TTC549 (cell line): ENCODE data around the gene WWC2.

Experiments
- FAIRE-seq: peaks from 2 replicates; lab custom pipeline; 2012; peaks lifted over from hg19 to GRCh38; lab: Jason Lieb, UNC

Gene WWC2

GRCh38 chr4:183202523-183202922 is 103.5 kb downstream of the WWC2 start:
- FAIRE-seq = no peak

- no peak for FAIRE-seq
Measured at GRCh38 chr4:183204793-183205192, 105.7 kb downstream of the WWC2 start.

GRCh38 chr4:183205193-183205592 is 106.1 kb downstream of the WWC2 start:
- FAIRE-seq = no peak

GRCh38 chr4:183205709-183206108 is 106.7 kb downstream of the WWC2 start:
- FAIRE-seq = no peak

GRCh38 chr4:183211533-183211932 is 112.5 kb downstream of the WWC2 start:
- no peak for FAIRE-seq

- FAIRE-seq = no peak
Measured at GRCh38 chr4:183213996-183214395, 114.9 kb downstream of the WWC2 start.

GRCh38 chr4:183214912-183215488 is 115.9 kb downstream of the WWC2 start:
- no peak for FAIRE-seq

- no peak for FAIRE-seq
Measured at GRCh38 chr4:183220236-183220635, 121.2 kb downstream of the WWC2 start.

- no peak for FAIRE-seq
Measured at GRCh38 chr4:183223053-183223452, 124.0 kb downstream of the WWC2 start.

- no peak for FAIRE-seq
Measured at GRCh38 chr4:183229397-183229796, 130.3 kb downstream of the WWC2 start.

GRCh38 chr4:183240581-183241321 is 141.7 kb downstream of the WWC2 start:
- no peak for FAIRE-seq

- no peak for FAIRE-seq
Measured at GRCh38 chr4:183241322-183241640, 142.2 kb downstream of the WWC2 start.

GRCh38 chr4:183241721-183242151 is 142.7 kb downstream of the WWC2 start:
- no peak for FAIRE-seq

GRCh38 chr4:183242291-183242690 is 143.2 kb downstream of the WWC2 start:
- FAIRE-seq = no peak

- FAIRE-seq = no peak
Measured at GRCh38 chr4:183244019-183244418, 145.0 kb downstream of the WWC2 start.

GRCh38 chr4:183244506-183244905 is 145.4 kb downstream of the WWC2 start:
- no peak for FAIRE-seq

- FAIRE-seq = no peak
Measured at GRCh38 chr4:183248201-183248600, 149.1 kb downstream of the WWC2 start.

GRCh38 chr4:183249854-183250253 is 150.8 kb downstream of the WWC2 start:
- no peak for FAIRE-seq

- no peak for FAIRE-seq
Measured at GRCh38 chr4:183250831-183251230, 151.8 kb downstream of the WWC2 start.

- no peak for FAIRE-seq
Measured at GRCh38 chr4:183252959-183253358, 153.9 kb downstream of the WWC2 start.

GRCh38 chr4:183253451-183253850 is 154.4 kb downstream of the WWC2 start:
- FAIRE-seq = no peak

GRCh38 chr4:183254162-183254561 is 155.1 kb downstream of the WWC2 start:
- FAIRE-seq = no peak

- no peak for FAIRE-seq
Measured at GRCh38 chr4:183255487-183255886, 156.4 kb downstream of the WWC2 start.

- FAIRE-seq = no peak
Measured at GRCh38 chr4:183256343-183256742, 157.3 kb downstream of the WWC2 start.
